ENCODE measurements around the gene FAM200C. TPM values are rescaled to one million over a fixed set of nuclear protein-coding genes. Genes with fewer than 3 reads are reported as not detected.

Gene FAM200C
- polyA plus RNA-seq, 1 donor: 10.9 TPM

GRCh38 chr5:160419458-160420330 is 19.8 kb upstream of the FAM200C start:
- DNase-seq (ENCODE audit: low read depth): no peak

- peak; percentile 88 for DNase-seq (ENCODE audit: low read depth)
Measured at GRCh38 chr5:160418561-160419457, 19.0 kb upstream of the FAM200C start, which contains the start of gene SLU7. Gene SLU7 (minus strand): TSS chr5:160419081. CDS start chr5:160415294, 3,787 bp downstream.

GRCh38 chr5:160398806-160399205 is 1.0 kb downstream of the FAM200C start:
- no peak for DNase-seq (ENCODE audit: low read depth)

GRCh38 chr5:160397492-160397891 is 2.4 kb downstream of the FAM200C start:
- DNase-seq (ENCODE audit: low read depth): no peak

- DNase-seq (ENCODE audit: low read depth): no peak
Measured at GRCh38 chr5:160395111-160395510, 4.7 kb downstream of the FAM200C start.

- no peak for DNase-seq (ENCODE audit: low read depth)
Measured at GRCh38 chr5:160390787-160391696, 8.8 kb downstream of the FAM200C start.

GRCh38 chr5:160387445-160387844 is 12.4 kb downstream of the FAM200C start:
- DNase-seq (ENCODE audit: low read depth): no peak

- DNase-seq (ENCODE audit: low read depth): no peak
Measured at GRCh38 chr5:160385496-160385895, 14.4 kb downstream of the FAM200C start.

GRCh38 chr5:160384681-160385080 is 15.2 kb downstream of the FAM200C start:
- no peak for DNase-seq (ENCODE audit: low read depth)

GRCh38 chr5:160382346-160382745 is 17.5 kb downstream of the FAM200C start:
- DNase-seq (ENCODE audit: low read depth): no peak

GRCh38 chr5:160380041-160380440 is 19.8 kb downstream of the FAM200C start:
- DNase-seq (ENCODE audit: low read depth): no peak

GRCh38 chr5:160379511-160379910 is 20.3 kb downstream of the FAM200C start:
- DNase-seq (ENCODE audit: low read depth): no peak

GRCh38 chr5:160378330-160378729 is 21.5 kb downstream of the FAM200C start:
- DNase-seq (ENCODE audit: low read depth): no peak

- DNase-seq (ENCODE audit: low read depth): no peak
Measured at GRCh38 chr5:160377651-160378050, 22.2 kb downstream of the FAM200C start.

GRCh38 chr5:160376416-160376815 is 23.4 kb downstream of the FAM200C start:
- no peak for DNase-seq (ENCODE audit: low read depth)

- DNase-seq (ENCODE audit: low read depth): no peak
Measured at GRCh38 chr5:160375701-160376100, 24.2 kb downstream of the FAM200C start.

GRCh38 chr5:160375166-160375565 is 24.7 kb downstream of the FAM200C start:
- DNase-seq (ENCODE audit: low read depth): no peak

- DNase-seq (ENCODE audit: low read depth): no peak
Measured at GRCh38 chr5:160371294-160371693, 28.6 kb downstream of the FAM200C start.

GRCh38 chr5:160370713-160371034 is 29.2 kb downstream of the FAM200C start:
- DNase-seq (ENCODE audit: low read depth): no peak

GRCh38 chr5:160369990-160370712 is 29.7 kb downstream of the FAM200C start, which contains the start of gene C1QTNF2:
Gene C1QTNF2 (minus strand): TSS chr5:160370626. CDS start chr5:160355011, 15,615 bp downstream.
- DNase-seq (ENCODE audit: low read depth): no peak

- DNase-seq (ENCODE audit: low read depth): no peak
Measured at GRCh38 chr5:160367885-160368284, 32.0 kb downstream of the FAM200C start.
